Liver (tissue), 3 donors: ENCODE measurements around the gene EIF2AK2.

Source experiments
- HNF4A ChIP-seq, 2 donors: conservative IDR thresholded peaks; 2 replicates each; pipeline ENCODE4 v1.6.1; 2016; ENCODE audit warnings: antibody characterized with exemption in 2 of 2, mild to moderate bottlenecking in 2 of 2
- JUND ChIP-seq, 2 donors: IDR thresholded peaks; 2 replicates each; pipeline ENCODE4 v1.6.1; 2016; ENCODE audit warnings: antibody characterized with exemption in 2 of 2
- NR2F2 ChIP-seq: IDR thresholded peaks from 2 replicates; pipeline ENCODE4 v1.6.1; 2016; ENCODE audit warnings: antibody characterized with exemption
- RAD21 ChIP-seq, 2 donors: IDR thresholded peaks; 2 replicates each; pipeline ENCODE4 v1.6.1; 2016; ENCODE audit warnings: antibody characterized with exemption in 2 of 2, mild to moderate bottlenecking in 2 of 2
- REST ChIP-seq: IDR thresholded peaks from 2 replicates; pipeline ENCODE4 v1.6.1; 2016; ENCODE audit warnings: antibody characterized with exemption, mild to moderate bottlenecking
- SP1 ChIP-seq: IDR thresholded peaks from 2 replicates; pipeline ENCODE4 v1.6.1; 2018; ENCODE audit warnings: antibody characterized with exemption, mild to moderate bottlenecking
- TAF1 ChIP-seq: conservative IDR thresholded peaks from 2 replicates; pipeline ENCODE4 v1.6.1; 2016; ENCODE audit warnings: antibody characterized with exemption, mild to moderate bottlenecking
- TF ChIP-seq, protein P1 (sequence below): fragments of 150-350 bp; IDR thresholded peaks from 2 replicates; pipeline ENCODE4 v1.5.1; 2017; ENCODE audit warnings: improper control_type of control experiment, low read depth, low read length; ENCODE audit not compliant: missing input control
- TF ChIP-seq, protein P2 (sequence below): IDR thresholded peaks from 2 replicates; pipeline ENCODE4 v1.6.1; 2016; ENCODE audit warnings: antibody characterized with exemption
- donor health status: healthy.
- donor health status: healthy.

DNA sequence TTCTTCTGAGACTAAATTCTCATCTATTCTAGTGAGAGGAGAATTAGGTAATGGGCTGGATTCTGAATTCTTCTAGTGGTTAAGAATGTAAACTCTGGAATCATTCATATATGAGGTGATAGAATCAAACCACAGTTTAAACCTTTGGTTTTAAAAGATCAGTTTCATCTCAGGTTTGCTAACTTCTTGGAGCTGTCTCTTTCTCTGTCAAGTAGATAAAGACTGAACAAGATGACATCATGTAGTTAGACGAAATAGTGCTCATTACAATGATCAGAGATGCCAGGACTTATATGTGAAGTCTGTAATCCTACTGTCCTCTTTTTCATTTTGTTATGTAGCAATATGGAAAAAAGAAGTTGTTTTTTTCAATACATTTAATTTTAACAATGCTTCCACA lies 44.4 kb upstream of the EIF2AK2 start:
- TF ChIP-seq, protein P1, sequence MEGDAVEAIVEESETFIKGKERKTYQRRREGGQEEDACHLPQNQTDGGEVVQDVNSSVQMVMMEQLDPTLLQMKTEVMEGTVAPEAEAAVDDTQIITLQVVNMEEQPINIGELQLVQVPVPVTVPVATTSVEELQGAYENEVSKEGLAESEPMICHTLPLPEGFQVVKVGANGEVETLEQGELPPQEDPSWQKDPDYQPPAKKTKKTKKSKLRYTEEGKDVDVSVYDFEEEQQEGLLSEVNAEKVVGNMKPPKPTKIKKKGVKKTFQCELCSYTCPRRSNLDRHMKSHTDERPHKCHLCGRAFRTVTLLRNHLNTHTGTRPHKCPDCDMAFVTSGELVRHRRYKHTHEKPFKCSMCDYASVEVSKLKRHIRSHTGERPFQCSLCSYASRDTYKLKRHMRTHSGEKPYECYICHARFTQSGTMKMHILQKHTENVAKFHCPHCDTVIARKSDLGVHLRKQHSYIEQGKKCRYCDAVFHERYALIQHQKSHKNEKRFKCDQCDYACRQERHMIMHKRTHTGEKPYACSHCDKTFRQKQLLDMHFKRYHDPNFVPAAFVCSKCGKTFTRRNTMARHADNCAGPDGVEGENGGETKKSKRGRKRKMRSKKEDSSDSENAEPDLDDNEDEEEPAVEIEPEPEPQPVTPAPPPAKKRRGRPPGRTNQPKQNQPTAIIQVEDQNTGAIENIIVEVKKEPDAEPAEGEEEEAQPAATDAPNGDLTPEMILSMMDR = no peak
- TF ChIP-seq SP1 (no peak), JUND (IDR thresholded peaks at IDR 0.05) (no peak), NR2F2 (no peak), TAF1 (no peak), HNF4A (conservative IDR thresholded peaks at IDR 0.05) (no peak), REST (no peak), RAD21 (IDR thresholded peaks at IDR 0.05) (no peak)
- TF ChIP-seq, protein P2, sequence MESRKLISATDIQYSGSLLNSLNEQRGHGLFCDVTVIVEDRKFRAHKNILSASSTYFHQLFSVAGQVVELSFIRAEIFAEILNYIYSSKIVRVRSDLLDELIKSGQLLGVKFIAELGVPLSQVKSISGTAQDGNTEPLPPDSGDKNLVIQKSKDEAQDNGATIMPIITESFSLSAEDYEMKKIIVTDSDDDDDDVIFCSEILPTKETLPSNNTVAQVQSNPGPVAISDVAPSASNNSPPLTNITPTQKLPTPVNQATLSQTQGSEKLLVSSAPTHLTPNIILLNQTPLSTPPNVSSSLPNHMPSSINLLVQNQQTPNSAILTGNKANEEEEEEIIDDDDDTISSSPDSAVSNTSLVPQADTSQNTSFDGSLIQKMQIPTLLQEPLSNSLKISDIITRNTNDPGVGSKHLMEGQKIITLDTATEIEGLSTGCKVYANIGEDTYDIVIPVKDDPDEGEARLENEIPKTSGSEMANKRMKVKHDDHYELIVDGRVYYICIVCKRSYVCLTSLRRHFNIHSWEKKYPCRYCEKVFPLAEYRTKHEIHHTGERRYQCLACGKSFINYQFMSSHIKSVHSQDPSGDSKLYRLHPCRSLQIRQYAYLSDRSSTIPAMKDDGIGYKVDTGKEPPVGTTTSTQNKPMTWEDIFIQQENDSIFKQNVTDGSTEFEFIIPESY = no peak
